Activated T-cell treated with anti-CD3 and anti-CD28 coated beads, Interleukin-2, amount 50 U/mL, for 72 hours (primary cell): ENCODE measurements around the gene WDR36. TPM values are rescaled to one million over a fixed set of nuclear protein-coding genes. Genes with fewer than 3 reads are reported as not detected.
A peak's percentile ranks its signal among the peaks of the same experiment; 100 is the strongest.
"Not testable (repeated sequence)": the region's sequence is repeated elsewhere in the genome, so short reads cannot be mapped to it uniquely, and the experiment has no call there.

Experiments used
- ATAC-seq, 2 donors: fragments of 150-1000 bp; cut with Tn5 transposase; replicated peaks in 1 of 2; 2 replicates each; pipeline ENCODE4 v1.10.0; 2021; ENCODE audit warnings: moderate library complexity in 2 of 2, mild to moderate bottlenecking in 1 of 2
- DNase-seq, 2 donors: peaks; one replicate each; pipeline ENCODE4 v3.0.0; 2021 to 2022; ENCODE audit warnings: mixed read lengths in 1 of 2
- H3K27ac Mint-ChIP-seq: one replicate; pipeline ENCODE4 v1.8.0; 2022; ENCODE audit warnings: mild to moderate bottlenecking, moderate library complexity, mixed read lengths
- H3K27me3 Mint-ChIP-seq: one replicate; pipeline ENCODE4 v1.8.0; 2022; ENCODE audit warnings: low read depth, mixed read lengths
- H3K36me3 Mint-ChIP-seq, 2 donors: one replicate each; pipeline ENCODE4 v1.8.0; 2022; ENCODE audit warnings: mixed read lengths in 2 of 2, mild to moderate bottlenecking in 1 of 2; ENCODE audit not compliant: insufficient read depth in 2 of 2
- H3K4me1 Mint-ChIP-seq: one replicate; pipeline ENCODE4 v1.8.0; 2022; ENCODE audit warnings: low read depth, mixed read lengths
- H3K4me3 Mint-ChIP-seq, 2 donors: one replicate each; pipeline ENCODE4 v1.8.0; 2022; ENCODE audit warnings: mild to moderate bottlenecking in 2 of 2, mixed read lengths in 2 of 2, moderate library complexity in 2 of 2
- H3K9me3 Mint-ChIP-seq, 2 donors: one replicate each; pipeline ENCODE4 v1.8.0; 2022; ENCODE audit warnings: mixed read lengths in 2 of 2
- total RNA-seq, 2 donors: library from RNA; stranded (reverse); gene quantifications; one replicate each; pipeline ENCODE4 v1.2.3, GENCODE V29; 2022

WDR36 gene
- total RNA-seq, 2 donors from 2014 or later: 34.8 to 42.4 TPM

- Mint-ChIP-seq H3K4me1 (peaks cover 15% of the 10 kb centered on the region), H3K36me3 (peaks cover 0 to 5% of the 10 kb centered on the region in 2 donors), H3K27ac (no peak overlapping the region), H3K9me3 (no peaks in the 10 kb centered on the region), H3K27me3 (no peaks in the 10 kb centered on the region), H3K4me3 (no peak overlapping the region)
- ATAC-seq: peak; percentile 47 to 58
- DNase-seq: no peak
Measured at GRCh38 chr5:111132731-111133435, 40.7 kb downstream of the WDR36 start.

- no peak overlapping the region for H3K4me3 Mint-ChIP-seq
- H3K27me3 Mint-ChIP-seq: no peaks in the 10 kb centered on the region
- DNase-seq (no peak), ATAC-seq (peak in 1 of 2 donors; percentile 32)
- H3K9me3 Mint-ChIP-seq: no peaks in the 10 kb centered on the region
- peaks cover 15% of the 10 kb centered on the region for H3K4me1 Mint-ChIP-seq
- H3K36me3 Mint-ChIP-seq: peaks cover 0 to 4% of the 10 kb centered on the region in 2 donors
- H3K27ac Mint-ChIP-seq: no peak overlapping the region
Measured at GRCh38 chr5:111133436-111133751, 41.2 kb downstream of the WDR36 start.

GRCh38 chr5:111134087-111134486 lies 41.9 kb downstream of the WDR36 start:
- H3K4me1 Mint-ChIP-seq: peaks cover 15% of the 10 kb centered on the region
- peaks cover 0 to 4% of the 10 kb centered on the region in 2 donors for H3K36me3 Mint-ChIP-seq
- DNase-seq (no peak), ATAC-seq (no peak)
- H3K27ac Mint-ChIP-seq: no peak overlapping the region
- H3K4me3 Mint-ChIP-seq: no peak overlapping the region
- no peaks in the 10 kb centered on the region for H3K27me3 Mint-ChIP-seq
- no peaks in the 10 kb centered on the region for H3K9me3 Mint-ChIP-seq

GRCh38 chr5:111134864-111135263 lies 42.7 kb downstream of the WDR36 start:
- Mint-ChIP-seq H3K4me3 (no peak overlapping the region), H3K27ac (no peak overlapping the region), H3K9me3 (no peaks in the 10 kb centered on the region), H3K4me1 (peaks cover 15% of the 10 kb centered on the region), H3K36me3 (peaks cover 0 to 3% of the 10 kb centered on the region in 2 donors), H3K27me3 (no peaks in the 10 kb centered on the region)
- no peak for ATAC-seq
- DNase-seq: no peak

GRCh38 chr5:111135363-111135762 lies 43.2 kb downstream of the WDR36 start:
- ATAC-seq (no peak), DNase-seq (no peak)
- Mint-ChIP-seq H3K27me3 (no peaks in the 10 kb centered on the region), H3K4me1 (peaks cover 15% of the 10 kb centered on the region), H3K27ac (no peak overlapping the region), H3K9me3 (no peaks in the 10 kb centered on the region), H3K36me3 (no peaks in the 10 kb centered on the region), H3K4me3 (no peak overlapping the region)

GRCh38 chr5:111135946-111136345 lies 43.8 kb downstream of the WDR36 start:
- no peak overlapping the region for H3K4me3 Mint-ChIP-seq
- H3K4me1 Mint-ChIP-seq: peaks cover 15% of the 10 kb centered on the region
- H3K36me3 Mint-ChIP-seq: no peaks in the 10 kb centered on the region
- H3K27ac Mint-ChIP-seq: no peak overlapping the region
- H3K27me3 Mint-ChIP-seq: peaks cover 4% of the 10 kb centered on the region
- H3K9me3 Mint-ChIP-seq: no peaks in the 10 kb centered on the region
- ATAC-seq: no peak
- no peak for DNase-seq

- Mint-ChIP-seq H3K4me3 (no peak overlapping the region), H3K27ac (no peak overlapping the region), H3K9me3 (no peaks in the 10 kb centered on the region), H3K36me3 (no peaks in the 10 kb centered on the region), H3K27me3 (peaks cover 9% of the 10 kb centered on the region), H3K4me1 (peaks cover 3% of the 10 kb centered on the region)
- ATAC-seq: no peak
- DNase-seq: no peak
Measured at GRCh38 chr5:111138096-111138495, 45.9 kb downstream of the WDR36 start.

GRCh38 chr5:111141471-111141870 lies 49.3 kb downstream of the WDR36 start:
- H3K36me3 Mint-ChIP-seq, H3K9me3 Mint-ChIP-seq, ATAC-seq, H3K27ac Mint-ChIP-seq, DNase-seq, H3K4me3 Mint-ChIP-seq: not testable (repeated sequence)
- H3K4me1 Mint-ChIP-seq: peaks cover 11% of the 10 kb centered on the region
- peaks cover 12% of the 10 kb centered on the region for H3K27me3 Mint-ChIP-seq

GRCh38 chr5:111142932-111143331 lies 50.8 kb downstream of the WDR36 start:
- H3K4me3 Mint-ChIP-seq: no peak overlapping the region
- peaks cover 17% of the 10 kb centered on the region for H3K27me3 Mint-ChIP-seq
- ATAC-seq: no peak
- H3K4me1 Mint-ChIP-seq: peaks cover 11% of the 10 kb centered on the region
- no peak overlapping the region for H3K27ac Mint-ChIP-seq
- H3K36me3 Mint-ChIP-seq: no peaks in the 10 kb centered on the region
- H3K9me3 Mint-ChIP-seq: no peaks in the 10 kb centered on the region
- DNase-seq: no peak

- Mint-ChIP-seq H3K27ac (no peak overlapping the region), H3K9me3 (no peaks in the 10 kb centered on the region), H3K4me1 (peaks cover 11% of the 10 kb centered on the region), H3K27me3 (peaks cover 17% of the 10 kb centered on the region), H3K4me3 (no peak overlapping the region), H3K36me3 (no peaks in the 10 kb centered on the region)
- ATAC-seq (peak in 1 of 2 donors; percentile 20), DNase-seq (no peak)
Measured at GRCh38 chr5:111143910-111144309, 51.8 kb downstream of the WDR36 start.

- no peak overlapping the region for H3K4me3 Mint-ChIP-seq
- peaks cover 17% of the 10 kb centered on the region for H3K27me3 Mint-ChIP-seq
- H3K27ac Mint-ChIP-seq: no peak overlapping the region
- ATAC-seq: peak; percentile 76 to 83
- peaks cover 11% of the 10 kb centered on the region for H3K4me1 Mint-ChIP-seq
- H3K36me3 Mint-ChIP-seq: no peaks in the 10 kb centered on the region
- peak in 1 of 2 donors; percentile 21 for DNase-seq
- no peaks in the 10 kb centered on the region for H3K9me3 Mint-ChIP-seq
Measured at GRCh38 chr5:111144352-111144930, 52.3 kb downstream of the WDR36 start.

- Mint-ChIP-seq H3K27me3 (peaks cover 12% of the 10 kb centered on the region), H3K9me3 (no peaks in the 10 kb centered on the region), H3K4me3 (no peak overlapping the region), H3K4me1 (peaks cover 11% of the 10 kb centered on the region), H3K27ac (no peak overlapping the region), H3K36me3 (no peaks in the 10 kb centered on the region)
- DNase-seq (no peak), ATAC-seq (no peak)
Measured at GRCh38 chr5:111146053-111146452, 53.9 kb downstream of the WDR36 start.

GRCh38 chr5:111147502-111147901 lies 55.4 kb downstream of the WDR36 start:
- no peaks in the 10 kb centered on the region for H3K36me3 Mint-ChIP-seq
- DNase-seq (no peak), ATAC-seq (no peak)
- H3K27me3 Mint-ChIP-seq: peaks cover 9% of the 10 kb centered on the region
- no peaks in the 10 kb centered on the region for H3K9me3 Mint-ChIP-seq
- H3K4me1 Mint-ChIP-seq: peaks cover 11% of the 10 kb centered on the region
- H3K27ac Mint-ChIP-seq: no peak overlapping the region
- H3K4me3 Mint-ChIP-seq: no peak overlapping the region

- Mint-ChIP-seq H3K9me3 (no peaks in the 10 kb centered on the region), H3K27me3 (no peaks in the 10 kb centered on the region), H3K27ac (no peak overlapping the region), H3K4me3 (no peak overlapping the region), H3K36me3 (no peaks in the 10 kb centered on the region), H3K4me1 (no peaks in the 10 kb centered on the region)
- DNase-seq (no peak), ATAC-seq (no peak)
Measured at GRCh38 chr5:111151998-111152397, 59.9 kb downstream of the WDR36 start.
